ENCODE measurements around the gene MED22.
"Not testable (repeated sequence)": the region's sequence is repeated elsewhere in the genome, so short reads cannot be mapped to it uniquely, and the experiment has no call there.

MED22 gene

GRCh38 chr9:133304477-133305377 lies 43.2 kb downstream of the MED22 start:
- DNase-seq: no peak

- DNase-seq: no peak
These were observed 43.8 kb downstream of the MED22 start for GRCh38 chr9:133304158-133304470.

- DNase-seq: no peak
These were observed 44.4 kb downstream of the MED22 start for GRCh38 chr9:133303266-133304157.

GRCh38 chr9:133301253-133302230 lies 46.4 kb downstream of the MED22 start:
- DNase-seq: no peak

- not testable (repeated sequence) for DNase-seq
These were observed 47.9 kb downstream of the MED22 start for GRCh38 chr9:133299996-133300395.

GRCh38 chr9:133294257-133294656 lies 53.7 kb downstream of the MED22 start:
- no peak for DNase-seq

- no peak for DNase-seq
These were observed 57.1 kb downstream of the MED22 start for GRCh38 chr9:133290751-133291302.
